HPDE6-E6E7 (cell line): Measurements from ENCODE around the gene PSMD10.
A peak's percentile ranks its signal among the peaks of the same experiment; 100 is the strongest.

Experiments used
- DNase-seq: peaks from one replicate; pipeline ENCODE4 v3.0.0; 2011; ENCODE audit warnings: missing footprints; ENCODE audit errors: extremely low spot score

PSMD10 gene

GRCh38 chrX:108072746-108073145 lies 18.6 kb downstream of the PSMD10 start:
- no peak for DNase-seq

GRCh38 chrX:108071578-108071977 lies 19.8 kb downstream of the PSMD10 start:
- no peak for DNase-seq

- DNase-seq, result peak; percentile 68
These were observed 20.5 kb downstream of the PSMD10 start for GRCh38 chrX:108070891-108071290.

- DNase-seq, result no peak
These were observed 23.2 kb downstream of the PSMD10 start for GRCh38 chrX:108068121-108068520.

- DNase-seq, result no peak
These were observed 26.7 kb downstream of the PSMD10 start for GRCh38 chrX:108064613-108065012.

GRCh38 chrX:108064001-108064400 lies 27.3 kb downstream of the PSMD10 start:
- DNase-seq, result no peak

- DNase-seq, result no peak
These were observed 31.5 kb downstream of the PSMD10 start for GRCh38 chrX:108059801-108060200.

- no peak for DNase-seq
These were observed 35.8 kb downstream of the PSMD10 start for GRCh38 chrX:108055546-108055945.

GRCh38 chrX:108053218-108053617 lies 38.1 kb downstream of the PSMD10 start:
- no peak for DNase-seq

- no peak for DNase-seq
These were observed 41.7 kb downstream of the PSMD10 start for GRCh38 chrX:108049649-108050048.

- DNase-seq, result no peak
These were observed 46.6 kb downstream of the PSMD10 start, which contains the start of gene VSIG1 for GRCh38 chrX:108044554-108045256. Gene VSIG1, plus strand, starts transcription at chrX:108045065. Its CDS starts 66 bp downstream, at chrX:108045131.

GRCh38 chrX:108036298-108036973 lies 54.9 kb downstream of the PSMD10 start:
- peak; percentile 84 for DNase-seq

- no peak for DNase-seq
These were observed 56.6 kb downstream of the PSMD10 start for GRCh38 chrX:108034725-108035124.
